ENCODE data around the gene IKZF1.

- TF ChIP-seq, protein P1, sequence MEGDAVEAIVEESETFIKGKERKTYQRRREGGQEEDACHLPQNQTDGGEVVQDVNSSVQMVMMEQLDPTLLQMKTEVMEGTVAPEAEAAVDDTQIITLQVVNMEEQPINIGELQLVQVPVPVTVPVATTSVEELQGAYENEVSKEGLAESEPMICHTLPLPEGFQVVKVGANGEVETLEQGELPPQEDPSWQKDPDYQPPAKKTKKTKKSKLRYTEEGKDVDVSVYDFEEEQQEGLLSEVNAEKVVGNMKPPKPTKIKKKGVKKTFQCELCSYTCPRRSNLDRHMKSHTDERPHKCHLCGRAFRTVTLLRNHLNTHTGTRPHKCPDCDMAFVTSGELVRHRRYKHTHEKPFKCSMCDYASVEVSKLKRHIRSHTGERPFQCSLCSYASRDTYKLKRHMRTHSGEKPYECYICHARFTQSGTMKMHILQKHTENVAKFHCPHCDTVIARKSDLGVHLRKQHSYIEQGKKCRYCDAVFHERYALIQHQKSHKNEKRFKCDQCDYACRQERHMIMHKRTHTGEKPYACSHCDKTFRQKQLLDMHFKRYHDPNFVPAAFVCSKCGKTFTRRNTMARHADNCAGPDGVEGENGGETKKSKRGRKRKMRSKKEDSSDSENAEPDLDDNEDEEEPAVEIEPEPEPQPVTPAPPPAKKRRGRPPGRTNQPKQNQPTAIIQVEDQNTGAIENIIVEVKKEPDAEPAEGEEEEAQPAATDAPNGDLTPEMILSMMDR (IDR thresholded peaks at IDR 0.05; ENCODE audit: low read length): no peak
- TF ChIP-seq EZH2 (optimal IDR thresholded peaks at IDR 0.05; ENCODE audit: low read depth, low read length): no peak
Measured at GRCh38 chr7:50346545-50347497, 42.3 kb downstream of the IKZF1 start.

All from MM.1S (cell line).